CD4-positive, alpha-beta T cell treated with Interleukin-6 at 100 ng/mL for 8 hours (primary cell): Measurements from ENCODE around the gene FAM9C.

Source experiments
- DNase-seq: peaks from one replicate; pipeline ENCODE4 v3.0.0-alpha.2; 2020; ENCODE audit warnings: mixed read lengths, low spot score

The FAM9C gene

DNA sequence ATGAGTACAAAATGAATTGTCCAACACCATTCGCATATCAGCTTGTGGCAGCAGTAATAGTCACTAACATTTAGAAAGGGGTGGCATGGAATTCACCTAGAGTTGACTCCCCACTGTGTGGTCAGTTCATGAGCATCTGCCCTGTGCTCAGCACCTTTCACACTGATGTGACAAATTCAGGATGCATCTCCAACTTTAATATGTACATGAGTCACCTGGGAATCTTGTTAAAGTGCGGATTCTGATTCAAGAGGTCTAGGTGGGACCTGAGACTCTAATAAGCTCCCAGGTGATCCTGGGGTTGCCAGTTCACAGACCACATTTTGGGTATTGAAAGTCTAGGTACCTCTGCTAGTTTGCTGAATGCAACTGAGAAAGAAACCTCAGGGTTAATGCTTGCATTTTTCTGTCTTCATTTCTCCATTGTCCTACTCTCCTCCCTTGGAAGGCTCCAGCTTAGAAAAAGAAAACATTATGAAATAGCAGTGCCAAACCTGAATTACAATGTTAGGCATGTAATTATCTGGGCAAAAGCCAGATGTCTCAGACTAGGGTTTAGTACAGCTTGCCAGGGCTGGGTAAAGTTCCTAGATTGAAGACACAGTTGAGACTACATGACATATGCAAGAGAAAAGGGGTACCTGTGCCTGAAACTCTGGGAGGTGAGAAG is 36.8 kb downstream of the FAM9C start:
- no peak for DNase-seq

DNA sequence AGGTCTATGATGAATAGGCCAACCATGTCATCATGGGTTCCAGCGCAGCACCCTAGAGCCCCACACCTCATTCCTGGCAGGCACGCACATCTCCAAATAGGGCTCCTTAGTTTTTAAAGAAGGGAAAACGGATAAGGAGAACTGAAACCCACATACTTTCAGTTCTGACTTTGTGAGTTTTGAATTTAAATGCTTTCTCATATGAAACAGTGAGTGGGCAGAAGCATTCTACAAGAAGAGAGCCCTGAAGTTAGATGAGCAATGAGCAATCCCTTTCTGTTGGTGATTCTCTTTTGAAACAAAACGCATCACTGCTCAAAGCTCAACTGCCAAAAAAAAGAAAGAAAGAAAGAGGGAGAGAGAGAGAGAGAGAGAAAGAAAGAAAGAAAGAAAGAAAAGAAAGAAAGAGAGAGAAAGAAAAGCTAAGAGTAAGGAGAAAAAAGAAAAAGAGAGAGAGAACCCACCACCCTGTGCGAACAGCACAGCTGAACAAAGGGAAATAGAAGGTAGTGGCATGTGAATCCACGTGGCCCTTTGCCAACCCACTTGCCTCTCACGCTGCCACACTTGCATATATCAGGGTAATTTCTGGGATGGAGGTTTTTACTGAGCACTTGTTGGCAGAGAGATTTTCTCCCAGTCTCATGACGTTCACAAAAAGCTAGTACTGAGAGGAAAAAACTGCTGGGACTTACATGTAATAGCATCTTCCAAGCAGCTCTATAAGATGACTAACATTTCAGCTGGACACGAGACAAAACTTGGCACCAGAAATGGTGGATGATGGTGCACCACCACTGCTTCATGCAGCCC is 38.6 kb downstream of the FAM9C start:
- DNase-seq: peak; percentile 46

DNA sequence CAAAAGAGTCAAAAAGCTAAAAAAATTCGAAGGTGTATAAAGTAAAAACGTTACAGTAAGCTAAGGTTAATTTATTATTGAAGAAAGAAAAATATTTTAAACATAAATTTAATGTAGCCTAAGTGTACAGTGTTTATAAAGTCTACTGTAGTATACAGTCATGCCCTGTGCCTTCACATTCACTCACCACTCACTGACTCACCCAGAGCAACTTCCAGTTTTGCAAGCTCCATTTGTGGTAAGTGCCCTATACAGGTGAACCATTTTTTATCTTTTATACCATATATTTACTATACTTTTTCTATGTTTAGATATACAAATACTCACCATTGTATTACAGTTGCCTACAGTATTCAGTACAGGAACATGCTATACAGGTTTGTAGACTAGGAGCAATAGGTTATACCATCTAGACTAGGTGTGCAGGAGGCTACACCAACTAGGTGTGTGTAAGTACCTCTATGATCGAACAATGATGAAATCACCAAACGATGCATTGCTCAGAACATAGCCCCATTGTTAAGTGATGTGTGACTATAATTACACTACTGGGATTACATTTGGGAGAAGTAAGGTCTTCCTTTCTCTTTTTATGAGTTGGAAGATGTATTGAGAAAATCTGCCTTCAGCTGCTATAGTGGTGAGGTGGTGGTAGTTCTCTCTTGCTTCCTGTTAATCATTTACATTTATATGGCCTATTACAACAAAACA is 42.3 kb downstream of the FAM9C start:
- no peak for DNase-seq

DNA sequence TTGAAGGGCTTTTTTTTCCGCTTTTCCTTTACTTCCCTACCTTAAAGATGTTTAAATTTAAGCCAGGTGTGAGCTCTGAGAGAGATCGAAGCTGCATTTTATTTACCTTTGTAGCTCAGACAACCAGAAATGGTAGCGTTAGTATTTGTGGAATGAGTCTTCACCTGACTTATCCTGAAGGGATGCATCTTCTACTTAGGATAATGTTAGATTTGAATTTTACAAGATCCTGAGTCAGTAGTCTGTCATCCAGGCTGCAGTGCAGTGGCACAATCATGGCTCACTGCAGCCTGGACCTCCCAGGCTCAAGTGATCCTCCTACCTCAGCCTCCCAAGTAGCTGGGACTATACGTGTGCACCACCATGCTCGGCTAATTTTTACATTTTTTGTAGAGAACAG is 43.3 kb downstream of the FAM9C start:
- no peak for DNase-seq

DNA sequence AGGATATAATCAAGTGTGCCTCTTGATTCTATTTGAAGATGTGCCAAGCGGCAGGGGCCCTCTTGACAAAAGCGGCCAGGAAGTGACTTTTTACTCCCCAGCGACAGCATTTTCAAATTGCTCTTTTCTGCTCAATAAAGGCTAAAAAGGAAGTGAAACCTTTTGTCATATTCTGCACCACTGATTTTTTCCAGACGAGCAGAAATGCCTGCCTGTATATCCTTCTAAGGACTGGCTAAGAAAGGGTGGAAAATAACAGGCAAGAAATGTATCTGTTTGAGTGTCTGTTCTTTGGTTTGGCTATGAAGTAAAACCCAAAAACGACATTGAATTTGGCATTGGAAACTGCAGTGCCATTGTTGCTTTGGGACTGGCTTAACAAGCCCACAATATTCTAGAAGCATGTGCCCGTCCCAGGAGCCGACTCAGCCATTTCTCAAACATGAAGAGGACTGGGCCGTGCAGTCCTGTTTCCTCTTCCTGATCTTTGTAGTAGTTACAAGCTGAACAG is 44.1 kb downstream of the FAM9C start:
- peak; percentile 68 for DNase-seq

DNA sequence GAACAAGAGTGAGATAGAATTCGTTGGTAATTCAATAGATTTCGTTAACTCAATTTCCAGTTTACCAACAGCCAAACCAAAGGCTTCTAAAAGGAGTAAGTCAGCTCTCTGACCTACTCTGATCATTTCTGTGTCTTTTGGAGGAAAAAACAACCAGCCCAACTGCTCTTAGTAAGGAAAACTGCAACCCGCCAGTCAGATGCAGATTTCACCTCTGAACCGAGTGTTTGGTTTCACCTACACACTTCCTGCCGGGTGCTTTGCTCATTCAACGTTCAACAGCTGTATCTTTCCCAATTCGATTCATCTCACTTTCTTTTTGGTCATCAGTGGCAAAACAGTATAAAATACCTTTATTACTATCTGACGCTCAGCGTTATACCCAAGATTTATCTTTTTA is 45.0 kb downstream of the FAM9C start:
- peak; percentile 63 for DNase-seq

DNA sequence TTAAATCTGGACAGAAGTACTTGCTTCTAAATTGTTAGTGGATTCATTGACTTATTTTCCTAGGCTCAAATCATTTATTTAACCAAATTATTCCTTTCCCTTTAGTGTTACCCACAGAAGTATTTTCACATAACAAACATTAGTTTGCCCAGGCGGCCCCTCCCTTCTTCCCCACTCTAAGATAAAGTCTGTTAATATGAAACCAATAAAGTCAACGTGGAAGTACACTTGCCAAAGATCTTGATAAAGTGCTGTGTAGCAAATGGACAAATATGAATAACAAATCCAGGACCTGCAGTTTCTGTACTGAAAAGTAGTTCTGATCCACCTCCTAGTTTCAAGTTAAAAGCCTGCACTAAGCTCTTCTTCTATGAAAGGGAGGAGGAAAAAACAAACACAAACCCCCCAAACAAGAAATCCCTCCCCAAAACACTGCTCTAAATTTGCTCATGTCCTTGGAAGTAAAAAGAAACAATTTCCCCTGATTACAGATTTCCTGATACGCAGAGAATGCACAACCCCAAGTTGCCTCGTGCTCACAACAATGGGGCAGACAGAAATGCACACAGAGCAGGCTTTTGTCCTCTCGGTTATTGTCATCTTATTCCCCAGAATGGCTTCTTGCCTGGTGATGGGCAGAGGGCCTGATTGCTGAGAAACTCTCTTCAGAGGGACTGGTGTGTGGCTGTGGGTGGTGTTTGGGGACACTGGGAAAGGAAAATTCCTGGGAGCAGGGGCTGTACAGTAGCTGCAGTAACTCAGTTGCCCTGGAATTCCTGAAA is 46.3 kb downstream of the FAM9C start:
- no peak for DNase-seq

DNA sequence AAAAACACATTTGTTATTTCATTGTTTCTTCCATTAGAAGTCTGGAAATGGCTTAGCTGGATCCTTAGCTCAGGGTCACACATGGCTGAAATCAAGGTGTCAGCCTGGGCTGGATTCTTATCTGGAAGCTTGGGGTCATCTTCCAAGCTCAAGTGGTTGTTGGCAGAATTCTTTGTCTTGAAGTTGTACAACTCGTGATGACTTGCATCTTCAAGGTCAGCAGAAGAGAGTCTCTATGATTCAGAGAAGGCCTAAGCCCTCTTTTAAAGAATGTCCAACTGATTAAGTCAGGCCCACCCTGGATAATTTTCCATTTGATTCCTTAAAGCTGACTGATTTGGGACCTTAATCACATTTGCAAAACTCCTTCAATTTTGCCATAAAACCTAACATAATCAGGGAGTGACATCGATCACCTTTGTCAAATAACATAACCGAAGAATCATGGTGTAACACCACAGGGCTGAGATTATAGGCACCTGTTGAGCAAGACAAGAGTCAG is 47.4 kb downstream of the FAM9C start:
- no peak for DNase-seq

DNA sequence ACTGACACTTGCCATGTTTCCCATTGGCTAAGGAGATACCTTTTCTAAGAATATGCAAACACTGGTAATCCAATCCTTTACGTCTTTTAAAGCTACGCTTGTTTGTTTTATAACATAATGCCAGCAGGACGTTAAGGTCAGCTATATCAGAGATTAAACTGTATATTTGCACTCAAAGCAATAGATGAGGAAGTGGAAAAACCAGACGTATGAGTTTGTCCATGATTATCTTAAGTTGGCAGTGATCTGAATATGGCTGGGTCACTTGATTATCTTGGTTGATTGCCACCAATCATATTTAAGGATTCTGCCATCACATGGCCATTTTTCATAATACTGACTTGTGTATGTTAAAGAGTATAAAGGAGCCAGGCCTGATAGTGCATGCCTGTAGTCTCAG is 50.1 kb downstream of the FAM9C start:
- DNase-seq: no peak

DNA sequence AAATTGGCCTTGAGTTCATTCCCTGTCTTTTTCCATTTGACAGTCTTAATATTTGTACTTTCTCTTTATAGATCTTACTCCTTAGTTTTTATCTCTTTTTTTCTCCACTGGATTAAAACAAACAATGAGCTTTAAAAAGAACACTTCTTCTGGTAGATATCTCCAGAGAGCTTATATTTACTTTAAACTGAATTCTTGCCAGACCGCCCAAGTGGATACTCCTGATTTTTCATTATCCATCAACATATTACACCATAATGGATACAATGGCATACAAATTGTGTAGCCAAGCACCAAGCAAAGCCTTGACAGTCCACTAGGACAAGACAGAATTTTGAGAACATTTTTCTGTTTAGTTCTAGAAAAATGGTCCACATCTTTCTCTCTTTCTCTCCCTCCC is 50.6 kb downstream of the FAM9C start:
- DNase-seq: no peak

DNA sequence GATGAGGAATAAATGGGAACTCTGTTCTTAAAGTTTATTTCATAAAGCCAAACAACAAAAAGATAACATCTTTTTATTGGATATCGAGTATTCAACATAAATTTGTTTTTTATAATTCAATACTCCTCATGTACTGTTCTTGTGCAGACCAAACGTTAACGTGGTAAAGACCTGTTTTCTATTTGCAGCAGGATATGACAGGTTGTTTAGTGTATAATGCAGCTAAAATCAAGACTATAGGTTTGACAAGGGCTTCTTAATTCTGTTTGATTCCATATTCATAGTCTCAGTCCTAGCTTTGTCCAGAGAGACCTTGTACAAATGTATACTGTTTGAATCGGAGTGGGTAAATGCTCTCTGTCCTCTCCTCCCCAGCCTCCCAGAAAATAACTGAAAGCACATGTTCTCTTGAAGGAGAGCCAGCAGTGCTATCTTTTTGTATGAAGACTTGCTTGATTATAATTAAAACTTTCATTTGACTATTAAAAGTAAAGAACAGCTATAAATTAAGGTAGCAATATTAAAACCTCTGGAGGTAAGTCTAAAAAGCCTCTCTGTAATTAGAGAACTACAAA is 51.8 kb downstream of the FAM9C start:
- no peak for DNase-seq

DNA sequence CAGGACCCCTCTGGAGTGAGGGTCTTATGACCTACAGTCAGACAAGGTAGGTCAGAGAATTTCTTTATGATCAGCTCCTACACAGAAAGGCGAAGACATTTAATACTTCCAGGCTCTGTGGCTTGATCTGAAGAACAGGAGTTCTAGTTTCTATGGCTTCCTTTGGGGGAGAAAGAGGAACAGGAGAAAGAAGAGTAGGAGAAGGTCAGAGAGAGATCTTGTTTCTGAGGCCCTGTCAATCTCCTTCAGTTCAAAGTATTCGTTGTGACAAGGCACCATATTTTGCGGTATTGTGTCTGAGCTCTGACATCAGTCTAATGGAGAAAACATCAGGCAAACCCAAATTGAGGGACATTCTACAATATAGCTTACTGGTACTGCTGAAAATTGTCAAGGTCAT is 52.8 kb downstream of the FAM9C start:
- no peak for DNase-seq

DNA sequence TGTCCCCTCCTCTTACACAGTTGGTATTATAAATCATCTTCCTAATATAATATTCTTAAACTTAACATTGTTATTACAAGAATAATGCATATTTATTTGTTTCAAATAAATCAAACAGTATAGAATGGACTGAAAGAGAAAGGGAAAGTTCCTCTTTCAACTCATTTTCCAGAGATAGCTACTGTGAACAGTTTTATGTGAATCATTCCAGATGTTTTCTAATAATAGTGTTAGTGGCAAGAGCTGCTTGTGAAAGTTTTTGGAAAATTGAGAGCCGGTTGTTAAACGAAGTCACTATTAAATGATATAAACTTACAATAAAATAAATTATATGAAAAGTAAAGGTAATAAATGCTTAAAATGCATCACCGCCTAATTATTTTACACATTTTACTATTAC is 55.0 kb downstream of the FAM9C start:
- DNase-seq: no peak

DNA sequence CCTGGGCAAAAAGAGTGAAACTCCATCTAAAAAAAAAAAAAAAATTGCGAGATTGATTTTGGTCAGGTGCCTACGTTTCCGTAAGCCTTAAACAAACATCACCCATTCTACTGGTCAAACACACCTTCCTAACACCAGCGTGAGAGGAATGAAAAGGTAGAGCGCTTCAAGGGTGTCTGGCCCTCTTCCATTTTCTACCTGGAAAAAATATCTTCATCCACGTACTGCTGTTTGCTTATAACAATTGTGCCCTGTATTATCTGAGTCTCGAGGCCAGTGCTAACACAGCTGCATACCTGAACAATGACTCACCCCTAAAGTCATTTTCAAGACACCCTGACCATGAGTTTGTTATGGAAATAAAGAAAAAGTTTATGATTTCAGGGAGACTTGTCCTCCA is 55.6 kb downstream of the FAM9C start:
- DNase-seq: no peak

DNA sequence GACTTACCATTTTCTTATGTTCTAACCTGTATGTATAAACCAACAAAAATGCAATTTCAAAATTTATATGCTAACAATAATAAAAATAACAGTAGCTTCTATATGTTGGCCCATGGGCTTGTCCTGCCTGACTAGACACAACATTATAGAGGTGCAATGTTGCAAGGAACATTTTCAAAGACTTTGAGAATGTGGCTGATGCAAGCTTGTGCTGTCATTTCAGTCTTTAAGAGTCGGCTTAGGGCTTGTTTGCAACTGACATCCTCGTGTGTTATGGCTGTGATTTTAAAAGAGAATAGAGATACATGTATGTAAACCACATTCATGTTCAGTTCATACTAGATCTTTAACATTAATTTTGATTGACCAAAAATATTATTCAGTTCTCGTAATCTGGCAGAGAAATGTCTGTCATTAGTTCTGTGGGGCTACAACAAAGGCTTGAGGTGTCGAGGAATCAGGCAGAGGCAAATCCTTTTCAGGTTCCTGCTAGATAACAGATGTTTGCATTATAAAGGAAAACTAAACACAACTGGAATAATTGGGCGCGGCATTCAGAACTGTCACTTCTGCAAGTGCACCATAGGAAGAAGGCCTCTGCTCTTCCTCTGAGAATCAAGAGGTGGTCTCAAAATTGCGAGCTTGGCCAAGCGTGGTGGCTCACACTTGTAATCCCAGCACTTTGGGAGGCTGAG is 56.4 kb downstream of the FAM9C start:
- DNase-seq: no peak

DNA sequence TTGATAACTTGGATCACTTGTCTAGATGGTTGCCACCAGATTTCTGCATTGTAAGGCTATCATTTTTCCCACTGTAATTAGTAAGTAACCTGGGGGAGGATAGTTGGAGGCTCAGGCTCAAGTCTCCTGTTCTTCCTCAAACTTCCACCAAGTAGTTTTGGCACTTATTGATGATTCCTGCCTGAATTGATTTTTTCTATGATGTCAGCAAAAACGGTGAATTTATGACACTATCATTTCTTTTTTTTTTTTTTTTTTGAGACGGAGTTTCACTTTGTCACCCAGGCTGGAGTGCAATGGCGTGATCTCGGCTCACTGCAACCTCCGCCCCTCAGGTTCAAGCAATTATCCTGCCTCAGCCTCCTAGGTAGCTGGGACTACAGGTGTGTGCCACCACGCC is 57.1 kb downstream of the FAM9C start:
- DNase-seq: no peak

DNA sequence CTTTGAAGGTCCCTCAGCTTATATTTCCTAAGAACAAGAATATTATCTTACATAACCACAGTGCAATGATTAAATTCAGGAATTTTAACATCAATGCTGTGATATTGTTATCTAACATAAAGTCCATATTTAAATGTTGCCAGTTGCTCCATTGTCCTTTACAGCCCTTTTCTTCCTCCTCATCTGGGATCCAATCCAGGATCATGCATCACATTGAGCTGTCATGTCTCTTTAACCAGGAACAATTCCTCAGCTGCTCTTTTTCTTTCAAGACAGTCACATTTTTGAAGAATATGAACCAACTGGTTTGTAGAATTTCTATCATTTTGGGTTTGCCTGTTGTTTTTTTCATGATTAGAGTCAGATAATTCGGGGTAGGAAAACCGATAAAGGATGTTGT is 57.5 kb downstream of the FAM9C start:
- no peak for DNase-seq

DNA sequence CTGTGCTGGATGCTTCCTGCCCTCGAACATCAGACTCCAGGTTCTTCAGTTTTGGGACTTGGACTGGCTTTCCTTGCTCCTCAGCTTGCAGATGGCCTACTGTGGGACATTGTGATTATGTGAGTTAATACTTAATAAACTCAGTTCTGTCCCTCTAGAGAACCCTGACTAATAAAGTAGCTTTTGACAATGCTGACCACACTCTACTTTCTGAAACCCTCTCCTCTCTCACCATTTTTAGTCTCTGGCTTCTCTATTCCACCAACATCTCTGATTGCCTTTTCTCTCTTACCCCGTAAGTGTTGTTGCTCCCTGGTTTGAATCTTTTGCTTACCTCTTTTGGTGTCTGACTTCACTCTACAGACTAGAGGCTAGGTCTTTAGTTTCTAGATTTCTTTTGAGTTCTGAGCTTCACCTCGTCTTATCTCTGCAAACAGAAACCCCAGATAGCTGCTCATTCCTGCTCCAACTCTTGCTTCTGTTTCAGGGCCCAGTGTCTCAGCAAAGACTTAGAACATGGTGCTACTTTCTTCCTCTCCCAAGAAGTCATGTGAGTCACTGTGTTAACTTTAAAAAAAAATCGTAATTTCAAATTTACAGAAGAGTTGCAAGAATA is 58.1 kb downstream of the FAM9C start:
- DNase-seq: no peak
